Measurements from ENCODE around the gene SVOPL.

DNA sequence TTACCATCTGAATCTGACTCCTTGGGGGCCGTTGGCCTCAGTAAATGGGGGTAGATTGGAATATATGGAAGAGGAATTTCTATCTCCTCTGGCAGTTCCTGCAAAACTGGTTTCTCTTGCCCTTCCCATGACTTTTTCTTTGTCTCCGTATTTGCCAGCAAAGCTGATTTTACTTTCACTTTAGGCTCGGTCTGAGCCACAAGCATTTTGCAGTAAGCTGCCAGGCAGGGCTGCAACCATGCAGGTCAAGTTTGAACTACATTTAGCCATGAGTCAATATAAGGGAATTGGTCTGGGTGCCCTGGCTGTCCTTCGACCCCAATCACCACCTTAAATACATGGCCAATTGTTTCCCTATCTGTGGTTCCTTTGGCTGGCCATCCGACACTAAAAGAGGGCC, 136.8 kb downstream of the SVOPL start:
- TF ChIP-seq CTCF (IDR thresholded peaks at IDR 0.05; ENCODE audit: extremely low read depth in 1 of 2, insufficient read depth in 1 of 2, low read depth in 1 of 2, low read length in 2 of 2) (no peak), EZH2 (IDR thresholded peaks at IDR 0.05; ENCODE audit: borderline replicate concordance, low read depth, low read length, severe bottlenecking) (no peak)
